Loucy (cell line): ENCODE measurements around the gene FADS2.

Experiments
- H2AFZ ChIP-seq: fragments of 200-600 bp; sonication (generic); 2 replicates; pipeline ENCODE4 v1.6.0; 2016; ENCODE audit warnings: antibody characterized with exemption, mild to moderate bottlenecking, low read length, moderate library complexity
- H3F3A ChIP-seq: fragments of 200-600 bp; 2 replicates; pipeline ENCODE4 v1.6.0; 2016; ENCODE audit warnings: antibody characterized with exemption, low read depth, mild to moderate bottlenecking
- H3K27me3 ChIP-seq: fragments of 200-600 bp; sonication (generic); 2 replicates; pipeline ENCODE4 v1.6.1; 2014; ENCODE audit warnings: low read length, mild to moderate bottlenecking; ENCODE audit not compliant: insufficient read depth, poor library complexity, severe bottlenecking
- H3K36me3 ChIP-seq: fragments of 200-600 bp; sonication (generic); 2 replicates; pipeline ENCODE4 v1.6.1; 2016; ENCODE audit warnings: low read length; ENCODE audit not compliant: insufficient read depth
- H3K4me1 ChIP-seq: fragments of 200-600 bp; sonication (generic); 2 replicates; pipeline ENCODE4 v1.5.1; 2014; ENCODE audit warnings: low read length, mild to moderate bottlenecking; ENCODE audit not compliant: insufficient read depth, poor library complexity, severe bottlenecking
- H3K4me2 ChIP-seq: fragments of 200-600 bp; sonication (generic); 2 replicates; pipeline ENCODE4 v1.6.0; 2014; ENCODE audit warnings: antibody characterized with exemption, low read length, low read depth, mild to moderate bottlenecking; ENCODE audit not compliant: poor library complexity, severe bottlenecking
- H3K4me3 ChIP-seq: fragments of 200-600 bp; sonication (generic); 2 replicates; pipeline ENCODE4 v1.5.1; 2014; ENCODE audit warnings: low read length, mild to moderate bottlenecking, mixed read lengths; ENCODE audit not compliant: poor library complexity, severe bottlenecking
- H3K79me2 ChIP-seq: fragments of 200-600 bp; sonication (generic); 2 replicates; pipeline ENCODE4 v1.6.1; 2014; ENCODE audit warnings: low read length; ENCODE audit not compliant: insufficient read depth
- H3K9ac ChIP-seq: fragments of 200-600 bp; sonication (generic); 2 replicates; pipeline ENCODE4 v1.6.0; 2014; ENCODE audit warnings: mild to moderate bottlenecking, low read depth, low read length, moderate library complexity; ENCODE audit not compliant: poor library complexity, severe bottlenecking
- H3K9me2 ChIP-seq: fragments of 200-600 bp; sonication (generic); replicated peaks from 2 replicates; pipeline ENCODE4 v1.6.1; 2016; ENCODE audit warnings: low read depth, low read length, mixed read lengths
- H3K9me3 ChIP-seq: fragments of 200-600 bp; sonication (generic); 2 replicates; pipeline ENCODE4 v1.6.1; 2014; ENCODE audit warnings: mild to moderate bottlenecking, antibody characterized with exemption, low read length, low read depth; ENCODE audit not compliant: insufficient read depth
- H4K20me1 ChIP-seq: fragments of 200-600 bp; sonication (generic); 2 replicates; pipeline ENCODE4 v1.6.0; 2014; ENCODE audit warnings: antibody characterized with exemption, low read length, mild to moderate bottlenecking; ENCODE audit not compliant: insufficient read depth, poor library complexity, severe bottlenecking
- EZH2phosphoT487 ChIP-seq: fragments of 200-600 bp; IDR thresholded peaks from 2 replicates; pipeline ENCODE4 v1.6.1; 2018; ENCODE audit warnings: antibody characterized with exemption, mild to moderate bottlenecking, moderate library complexity, borderline replicate concordance
- TF ChIP-seq, protein P1 (sequence below): fragments of 200-600 bp; sonication (generic); conservative IDR thresholded peaks from 2 replicates; pipeline ENCODE4 v1.5.1; 2014; ENCODE audit warnings: mild to moderate bottlenecking, antibody characterized with exemption, low read length

Gene FADS2

DNA sequence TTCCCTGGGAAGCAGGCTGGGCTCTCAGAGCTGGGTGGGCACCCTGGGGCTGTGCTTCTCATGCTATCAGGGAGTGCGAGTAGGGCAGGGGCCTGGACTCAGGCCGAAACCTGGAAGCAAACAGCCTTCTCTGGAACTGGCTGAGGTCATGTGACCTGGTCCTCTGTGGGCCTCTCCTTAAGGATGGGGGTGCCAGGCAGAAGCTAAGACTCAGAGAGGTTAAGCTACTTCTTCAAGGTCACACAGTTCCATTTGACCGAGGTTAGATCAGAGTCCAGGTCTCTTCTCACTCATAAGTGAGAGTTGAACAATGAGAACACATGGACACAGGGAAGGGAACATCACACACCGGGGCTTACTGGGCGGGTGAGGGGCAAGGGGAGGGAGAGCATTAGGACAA lies 55.8 kb downstream of the FADS2 start:
- Histone ChIP-seq H3K9me2 (no peaks in the 10 kb centered on the region), H3K27me3 (no peaks in the 10 kb centered on the region), H3K4me3 (no peak overlapping the region), H4K20me1 (no peaks in the 10 kb centered on the region), H3K4me2 (no peak overlapping the region), H3K9me3 (no peaks in the 10 kb centered on the region), H3K4me1 (peaks cover 13% of the 10 kb centered on the region), H2AFZ (no peak overlapping the region), H3F3A (no peaks in the 10 kb centered on the region), H3K9ac (no peak overlapping the region), H3K36me3 (no peaks in the 10 kb centered on the region), H3K79me2 (no peaks in the 10 kb centered on the region)
- no peak for TF ChIP-seq EZH2phosphoT487
- TF ChIP-seq, protein P1, sequence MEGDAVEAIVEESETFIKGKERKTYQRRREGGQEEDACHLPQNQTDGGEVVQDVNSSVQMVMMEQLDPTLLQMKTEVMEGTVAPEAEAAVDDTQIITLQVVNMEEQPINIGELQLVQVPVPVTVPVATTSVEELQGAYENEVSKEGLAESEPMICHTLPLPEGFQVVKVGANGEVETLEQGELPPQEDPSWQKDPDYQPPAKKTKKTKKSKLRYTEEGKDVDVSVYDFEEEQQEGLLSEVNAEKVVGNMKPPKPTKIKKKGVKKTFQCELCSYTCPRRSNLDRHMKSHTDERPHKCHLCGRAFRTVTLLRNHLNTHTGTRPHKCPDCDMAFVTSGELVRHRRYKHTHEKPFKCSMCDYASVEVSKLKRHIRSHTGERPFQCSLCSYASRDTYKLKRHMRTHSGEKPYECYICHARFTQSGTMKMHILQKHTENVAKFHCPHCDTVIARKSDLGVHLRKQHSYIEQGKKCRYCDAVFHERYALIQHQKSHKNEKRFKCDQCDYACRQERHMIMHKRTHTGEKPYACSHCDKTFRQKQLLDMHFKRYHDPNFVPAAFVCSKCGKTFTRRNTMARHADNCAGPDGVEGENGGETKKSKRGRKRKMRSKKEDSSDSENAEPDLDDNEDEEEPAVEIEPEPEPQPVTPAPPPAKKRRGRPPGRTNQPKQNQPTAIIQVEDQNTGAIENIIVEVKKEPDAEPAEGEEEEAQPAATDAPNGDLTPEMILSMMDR: no peak

DNA sequence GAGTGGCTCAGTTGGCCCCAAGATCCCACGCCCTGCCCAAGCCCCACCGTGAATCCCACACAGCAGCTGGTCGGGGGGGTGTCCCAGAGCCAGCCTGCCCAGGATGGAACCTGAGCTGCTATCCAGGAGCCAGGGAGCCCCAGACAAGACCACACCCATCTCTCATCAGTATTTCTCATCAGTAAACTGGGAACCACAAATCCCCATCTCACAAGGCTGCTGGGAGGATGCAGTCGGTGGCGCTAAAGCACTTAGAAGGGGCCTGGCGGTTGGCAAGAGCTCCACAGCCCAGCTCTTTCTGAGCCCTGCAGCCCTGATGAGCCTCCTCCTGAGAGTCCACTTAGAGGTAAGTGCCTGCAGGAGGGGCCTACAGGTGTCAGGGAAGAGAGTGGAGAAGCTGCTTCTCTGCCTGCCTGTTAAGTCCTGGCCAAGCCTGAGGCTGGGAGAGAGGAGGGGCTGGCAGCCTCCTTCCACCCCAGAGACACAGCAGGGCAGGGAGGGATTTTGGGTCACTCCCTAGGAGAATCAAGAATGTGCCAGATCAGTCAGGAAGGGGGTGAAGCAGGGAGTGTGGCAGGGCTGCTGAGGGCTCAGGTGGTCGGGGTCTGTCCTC lies 57.2 kb downstream of the FADS2 start:
- H3K27me3 ChIP-seq: no peaks in the 10 kb centered on the region

GRCh38 chr11:61885784-61886580 lies 57.9 kb downstream of the FADS2 start:
- Histone ChIP-seq H4K20me1 (peaks cover 5% of the 10 kb centered on the region), H3K9me3 (no peaks in the 10 kb centered on the region), H2AFZ (no peak overlapping the region), H3K9me2 (no peaks in the 10 kb centered on the region), H3K4me3 (no peak overlapping the region), H3F3A (no peaks in the 10 kb centered on the region), H3K9ac (no peak overlapping the region), H3K36me3 (no peaks in the 10 kb centered on the region), H3K79me2 (0 out of 2 replicates have a peak, but pooled peaks cover 4% of the 10 kb centered on the region), H3K27me3 (no peaks in the 10 kb centered on the region), H3K4me2 (no peak overlapping the region), H3K4me1 (peaks cover 25% of the 10 kb centered on the region)
- TF ChIP-seq, protein P1: no peak
- TF ChIP-seq EZH2phosphoT487: no peak

More for the DNA sequence above, 57.2 kb downstream of the FADS2 start:
- Histone ChIP-seq H3K4me2 (no peak overlapping the region), H3F3A (no peaks in the 10 kb centered on the region), H4K20me1 (peaks cover 3% of the 10 kb centered on the region), H3K9me2 (no peaks in the 10 kb centered on the region), H3K9ac (no peak overlapping the region), H3K79me2 (0 out of 2 replicates have a peak, but pooled peaks cover 3% of the 10 kb centered on the region), H3K4me1 (peaks cover 18% of the 10 kb centered on the region), H2AFZ (no peak overlapping the region), H3K4me3 (no peak overlapping the region), H3K36me3 (no peaks in the 10 kb centered on the region), H3K9me3 (no peaks in the 10 kb centered on the region)
- TF ChIP-seq EZH2phosphoT487: no peak
- TF ChIP-seq, protein P1: no peak
